GM21717 (cell line): ENCODE measurements around the gene C6orf163.

ENCODE experiments used
- ATAC-seq: cut with Tn5 transposase; IDR thresholded peaks from one replicate; pipeline ENCODE4 v1.9.1; 2021; ENCODE audit warnings: mild to moderate bottlenecking, moderate library complexity; ENCODE audit not compliant: unreplicated experiment

C6orf163 gene

DNA sequence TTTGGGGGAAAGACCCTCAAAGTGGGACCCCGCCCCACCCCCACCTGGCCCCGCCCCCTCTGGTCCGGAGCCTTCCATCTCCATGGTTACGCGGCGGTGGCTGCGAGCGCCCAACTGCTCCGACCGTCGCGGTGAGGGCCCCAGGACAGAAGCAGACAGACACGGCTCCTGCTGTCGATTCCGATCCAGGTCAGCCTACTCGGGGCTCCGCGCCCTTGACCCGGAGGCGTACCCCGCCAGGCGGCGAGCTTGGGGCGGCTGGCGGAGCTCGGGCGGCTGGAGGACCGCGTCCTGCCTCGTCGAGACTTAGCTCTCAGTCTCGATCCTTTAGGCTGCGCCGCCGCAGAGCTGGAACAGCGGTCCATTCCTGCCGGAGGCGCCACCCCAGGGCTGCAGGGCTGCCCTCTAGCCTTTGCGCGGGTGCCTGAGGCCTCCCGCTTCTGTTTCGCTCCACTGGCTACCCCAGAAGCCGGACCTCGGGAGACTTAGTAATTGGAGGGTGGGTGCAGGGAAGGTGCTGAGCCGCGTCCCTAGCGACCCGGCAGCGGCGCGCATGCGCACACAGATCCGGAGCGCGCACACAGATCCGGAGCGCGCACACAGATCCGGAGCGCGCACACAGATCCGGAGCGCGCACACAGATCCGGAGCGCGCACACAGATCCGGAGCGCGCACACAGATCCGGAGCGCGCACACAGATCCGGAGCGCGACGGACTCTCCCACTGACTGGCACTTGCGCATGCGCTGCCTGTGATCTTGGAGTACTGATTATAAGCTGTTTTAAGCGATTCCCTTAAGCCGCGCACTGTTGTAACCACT is 63.5 kb downstream of the C6orf163 start, which contains the start of gene CFAP206:
CFAP206 (plus strand) TSS at position 72 of the 820 bp plus-strand sequence. CDS start 1,868 bp downstream, outside the sequence.
- ATAC-seq, result peak; percentile 82

DNA sequence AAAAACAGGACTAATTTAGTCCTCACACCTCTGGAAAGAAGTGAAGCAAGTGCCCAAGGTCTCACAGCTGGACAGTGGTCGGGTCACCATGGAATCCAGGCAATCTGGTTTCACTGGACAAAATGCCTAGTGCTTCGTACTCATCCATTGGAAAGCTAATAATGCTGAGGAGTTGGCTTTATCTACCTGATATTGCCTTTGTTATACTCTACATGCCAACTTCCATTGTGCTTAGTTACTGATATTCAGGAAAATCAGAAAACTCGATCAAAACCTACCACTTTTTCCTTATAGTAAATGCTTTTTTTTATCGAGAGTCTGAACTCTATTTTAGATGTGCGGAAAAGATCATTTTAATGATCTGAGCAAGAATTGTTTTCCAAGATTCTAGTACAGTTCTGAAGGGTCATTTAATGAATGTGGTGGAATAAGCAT is 64.1 kb downstream of the C6orf163 start:
- ATAC-seq, result no peak
